ENCODE measurements around the gene AKR1D1.

GRCh38 chr7:138029126-138029525 lies 47.1 kb upstream of the AKR1D1 start:
- TF ChIP-seq CTCF (IDR thresholded peaks at IDR 0.05), result no peak
- TF ChIP-seq POLR2A (IDR thresholded peaks at IDR 0.05), result no peak
